Upper lobe of right lung (tissue), 1 donor: ENCODE data around the gene TSSK3. TPM values are rescaled to one million over a fixed set of nuclear protein-coding genes. Genes with fewer than 3 reads are reported as not detected.

Experiments used
- ATAC-seq: fragments of 200-7000 bp; cut with Tn5 transposase; one replicate; pipeline ENCODE4 v1.9.1; 2020; ENCODE audit warnings: mild to moderate bottlenecking, moderate library complexity
- DNase-seq: peaks from one replicate; pipeline ENCODE4 v3.0.0-alpha.2; 2020
- H3K27ac ChIP-seq: fragments of 200-600 bp; one replicate; pipeline ENCODE4 v1.8.0; 2022
- H3K27me3 ChIP-seq: fragments of 200-600 bp; one replicate; pipeline ENCODE4 v1.8.0; 2022; ENCODE audit warnings: mild to moderate bottlenecking
- H3K36me3 ChIP-seq: fragments of 200-600 bp; one replicate; pipeline ENCODE4 v1.8.0; 2022
- H3K4me1 ChIP-seq: fragments of 200-600 bp; one replicate; pipeline ENCODE4 v1.8.0; 2022
- H3K4me3 ChIP-seq: fragments of 200-600 bp; one replicate; pipeline ENCODE4 v1.8.0; 2022; ENCODE audit warnings: mild to moderate bottlenecking
- H3K9me3 ChIP-seq: fragments of 200-600 bp; one replicate; pipeline ENCODE4 v1.8.0; 2022
- intact Hi-C: fragments of 100-400 bp; cut with DNase I; formaldehyde crosslinking; loops from one replicate; pipeline ENCODE4 v1.11.0; 2022
- total RNA-seq: library from RNA; stranded (reverse); fragmentation: NEBNext Ultra II Directional; extraction: Animal tissue kit (Norgen Biotek cat#: 25700); gene quantifications from one replicate; pipeline ENCODE4 v1.2.1, GENCODE V29; 2021
- TF ChIP-seq, protein P1 (sequence below): fragments of 200-600 bp; IDR thresholded peaks from one replicate; pipeline ENCODE4 v1.8.0; 2022; ENCODE audit warnings: antibody characterized with exemption
- donor health status: DM: no; HTN: yes; CAD: no; lungs with severe emphysema.

TSSK3 gene
- total RNA-seq, 1 donor from 2014 or later: 2.5 TPM

DNA sequence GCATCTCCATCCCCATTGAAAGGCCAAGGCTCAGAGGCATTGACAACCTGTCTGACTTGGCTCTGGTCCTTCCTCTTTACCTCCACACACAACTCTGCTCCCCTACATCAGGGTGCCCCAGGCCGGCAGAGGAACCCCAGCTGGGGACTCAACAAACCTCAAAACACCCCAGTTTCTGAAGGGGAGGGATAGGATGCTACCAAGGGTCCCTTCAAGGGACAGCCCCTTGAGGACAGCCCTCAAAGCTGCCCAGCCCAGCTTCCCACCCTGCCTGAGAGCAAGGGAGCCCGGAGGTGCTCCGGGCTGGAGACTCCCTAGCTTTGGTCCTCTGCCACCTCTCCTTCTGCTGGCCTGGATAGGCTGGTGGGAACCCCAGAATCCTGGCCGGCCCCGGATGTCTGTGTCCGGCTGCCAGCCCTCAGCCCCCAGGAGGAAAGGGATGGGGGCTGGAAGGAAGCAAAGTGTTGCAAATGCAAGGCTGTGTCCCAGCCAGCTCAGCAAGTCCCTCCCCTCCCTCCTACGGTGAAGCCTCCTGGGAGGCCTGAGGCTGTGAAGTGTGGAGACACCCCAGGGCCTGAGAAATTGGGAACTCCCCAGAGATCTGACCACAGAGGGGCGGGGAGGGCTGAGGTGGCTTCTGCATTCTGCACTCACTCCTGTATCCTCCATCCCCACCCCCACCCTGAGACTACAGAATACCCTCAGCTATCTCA, 25.2 kb upstream of the TSSK3 start:
- DNase-seq: peak; percentile 78
- ATAC-seq: peak; percentile 73
- Histone ChIP-seq H3K27me3 (no peaks in the 10 kb centered on the region), H3K4me1 (peaks cover 28% of the 10 kb centered on the region), H3K36me3 (peaks cover 10% of the 10 kb centered on the region), H3K27ac (no peak overlapping the region), H3K9me3 (no peaks in the 10 kb centered on the region), H3K4me3 (no peak overlapping the region)
- intact Hi-C loops: no loop called here
- TF ChIP-seq, protein P1, sequence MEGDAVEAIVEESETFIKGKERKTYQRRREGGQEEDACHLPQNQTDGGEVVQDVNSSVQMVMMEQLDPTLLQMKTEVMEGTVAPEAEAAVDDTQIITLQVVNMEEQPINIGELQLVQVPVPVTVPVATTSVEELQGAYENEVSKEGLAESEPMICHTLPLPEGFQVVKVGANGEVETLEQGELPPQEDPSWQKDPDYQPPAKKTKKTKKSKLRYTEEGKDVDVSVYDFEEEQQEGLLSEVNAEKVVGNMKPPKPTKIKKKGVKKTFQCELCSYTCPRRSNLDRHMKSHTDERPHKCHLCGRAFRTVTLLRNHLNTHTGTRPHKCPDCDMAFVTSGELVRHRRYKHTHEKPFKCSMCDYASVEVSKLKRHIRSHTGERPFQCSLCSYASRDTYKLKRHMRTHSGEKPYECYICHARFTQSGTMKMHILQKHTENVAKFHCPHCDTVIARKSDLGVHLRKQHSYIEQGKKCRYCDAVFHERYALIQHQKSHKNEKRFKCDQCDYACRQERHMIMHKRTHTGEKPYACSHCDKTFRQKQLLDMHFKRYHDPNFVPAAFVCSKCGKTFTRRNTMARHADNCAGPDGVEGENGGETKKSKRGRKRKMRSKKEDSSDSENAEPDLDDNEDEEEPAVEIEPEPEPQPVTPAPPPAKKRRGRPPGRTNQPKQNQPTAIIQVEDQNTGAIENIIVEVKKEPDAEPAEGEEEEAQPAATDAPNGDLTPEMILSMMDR: no peak

DNA sequence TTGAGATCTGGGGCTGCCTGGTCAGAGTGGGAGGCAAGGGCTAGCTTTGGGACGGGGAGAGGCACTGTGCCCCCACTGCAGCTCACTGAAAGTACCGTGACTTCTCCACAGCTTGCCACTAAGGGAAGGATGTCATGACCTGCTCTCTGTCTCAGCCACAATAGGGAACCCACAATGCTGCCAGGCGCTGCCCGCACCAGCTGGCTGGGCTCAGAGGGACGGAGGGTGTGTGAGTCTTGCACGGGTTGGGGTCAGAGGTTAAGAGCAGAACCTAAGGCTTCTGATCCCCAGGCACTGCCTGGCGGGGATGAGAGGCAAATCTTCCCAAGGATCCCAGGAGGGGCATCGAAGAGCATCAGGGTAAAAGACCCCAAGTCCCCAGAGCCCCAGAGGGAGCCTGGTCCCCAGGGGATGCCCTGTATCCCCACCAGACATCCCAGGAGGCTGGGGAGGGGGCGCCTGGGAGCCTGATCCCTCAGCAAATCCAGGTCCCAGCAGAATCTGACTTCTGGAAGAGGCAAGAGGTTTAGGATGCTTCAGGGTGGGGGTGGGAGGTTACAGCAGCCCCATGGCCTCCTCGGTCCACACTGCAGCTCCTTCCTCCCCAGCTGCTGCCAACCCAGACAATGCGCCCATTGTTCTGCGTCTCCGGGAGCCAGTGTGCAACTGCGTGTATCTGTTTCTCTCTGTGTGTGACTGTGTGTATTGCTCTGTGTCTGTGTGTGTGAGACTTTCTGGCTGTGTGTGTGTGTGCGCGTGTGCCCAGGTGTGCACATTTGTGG, 24.3 kb upstream of the TSSK3 start:
- peak; percentile 47 for ATAC-seq
- Histone ChIP-seq H3K36me3 (peaks cover under 1% of the 10 kb centered on the region), H3K27ac (no peak overlapping the region), H3K4me1 (peaks cover 28% of the 10 kb centered on the region), H3K4me3 (no peak overlapping the region), H3K9me3 (no peaks in the 10 kb centered on the region), H3K27me3 (no peaks in the 10 kb centered on the region)
- TF ChIP-seq, protein P1: no peak
- intact Hi-C loops: no loop called here
- no peak for DNase-seq

DNA sequence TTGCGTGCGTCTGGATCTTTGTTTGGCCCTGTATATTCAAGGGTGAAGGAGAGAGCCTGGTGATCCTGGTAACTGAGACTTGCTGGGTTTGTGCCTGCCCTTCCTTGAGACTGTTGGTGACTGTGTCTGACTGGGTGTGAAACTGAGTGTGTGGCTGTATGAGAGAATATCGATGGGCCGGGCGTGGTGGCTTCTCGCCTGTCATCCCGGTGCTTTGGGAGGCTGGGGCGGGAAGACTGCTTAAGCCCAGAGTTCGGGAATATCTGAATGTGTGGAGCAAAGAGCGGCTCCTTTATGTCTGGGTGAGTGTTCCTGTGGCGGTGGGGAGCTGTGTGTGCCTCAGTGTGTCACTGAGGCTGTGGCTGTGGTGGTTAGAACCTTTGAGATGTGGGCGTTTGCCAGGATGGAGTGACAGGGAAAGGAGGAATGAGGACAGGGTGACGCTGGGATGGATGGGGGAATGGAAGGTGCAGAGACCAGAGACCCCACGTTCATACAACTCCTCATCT, 23.6 kb upstream of the TSSK3 start:
- Histone ChIP-seq H3K27me3 (no peaks in the 10 kb centered on the region), H3K9me3 (no peaks in the 10 kb centered on the region), H3K36me3 (no peaks in the 10 kb centered on the region), H3K4me3 (no peak overlapping the region), H3K27ac (no peak overlapping the region), H3K4me1 (peaks cover 28% of the 10 kb centered on the region)
- intact Hi-C loops: no loop called here
- no peak for ATAC-seq
- DNase-seq: no peak
- TF ChIP-seq, protein P1: no peak

DNA sequence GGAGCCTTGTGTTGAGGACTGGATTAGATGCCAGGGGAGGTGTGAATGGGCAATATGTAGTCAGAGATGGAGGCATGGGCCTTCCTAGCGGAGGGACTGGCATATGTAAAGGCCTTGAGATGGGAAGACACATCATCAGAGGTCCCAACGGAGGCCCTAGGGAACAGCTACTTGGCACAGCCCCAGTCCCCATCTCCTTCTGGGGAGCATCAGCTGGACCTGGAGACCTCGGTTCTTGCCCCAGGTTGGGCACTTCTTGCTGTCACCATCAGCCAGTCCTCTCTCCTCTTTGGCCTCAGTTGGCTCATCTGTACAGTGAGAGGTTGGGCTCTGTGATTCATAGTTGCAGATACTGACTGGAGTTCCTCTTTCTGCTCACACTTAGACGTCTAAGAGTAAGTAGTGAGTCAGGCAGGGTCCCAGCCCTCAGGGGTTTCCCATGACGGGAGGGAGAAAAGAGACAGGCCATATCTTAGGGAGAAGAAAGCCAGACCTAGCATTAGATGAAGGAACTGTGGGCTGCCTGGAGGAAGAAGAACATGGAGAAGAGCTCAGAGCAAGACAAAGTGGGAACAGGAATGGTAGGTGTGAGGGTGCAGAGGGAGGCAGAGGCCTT, 22.9 kb upstream of the TSSK3 start:
- H3K4me3 ChIP-seq: no peak overlapping the region
- no peak overlapping the region for H3K27ac ChIP-seq
- no peaks in the 10 kb centered on the region for H3K27me3 ChIP-seq
- intact Hi-C loops: no loop called here
- peak; percentile 41 for ATAC-seq
- no peaks in the 10 kb centered on the region for H3K9me3 ChIP-seq
- H3K4me1 ChIP-seq: peaks cover 26% of the 10 kb centered on the region
- no peaks in the 10 kb centered on the region for H3K36me3 ChIP-seq
- TF ChIP-seq, protein P1: no peak
- no peak for DNase-seq

DNA sequence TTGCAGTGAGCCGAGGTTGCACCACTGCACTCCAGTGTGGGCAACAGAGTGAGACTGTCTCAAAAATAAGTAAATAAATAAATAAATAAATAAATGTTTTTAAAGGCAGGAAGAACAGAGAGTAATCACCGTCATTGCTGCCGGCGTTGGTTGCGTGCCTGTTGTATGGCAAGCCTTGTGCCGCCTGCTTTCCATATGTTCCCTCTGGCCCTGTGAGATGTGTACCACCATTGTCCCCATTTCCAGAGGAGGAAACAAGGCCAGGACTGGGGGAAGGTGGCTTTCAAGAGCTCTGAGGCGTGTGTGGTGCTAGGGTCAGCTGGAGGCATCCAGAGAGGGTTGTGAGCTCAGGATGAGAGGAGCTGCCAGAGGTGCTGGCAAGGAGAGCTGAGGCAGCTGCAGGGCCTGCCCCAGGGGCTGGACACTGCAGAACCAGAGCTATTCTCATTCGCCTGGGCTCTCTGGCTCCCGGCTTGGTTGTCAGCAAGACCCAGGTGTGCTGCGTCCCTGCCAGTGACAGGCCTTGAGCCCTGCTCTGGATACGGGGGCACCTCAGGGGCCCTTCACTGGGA, 21.1 kb upstream of the TSSK3 start:
- no peaks in the 10 kb centered on the region for H3K27me3 ChIP-seq
- H3K36me3 ChIP-seq: no peaks in the 10 kb centered on the region
- ATAC-seq (no peak), DNase-seq (no peak)
- intact Hi-C loops: no loop called here
- H3K9me3 ChIP-seq: no peaks in the 10 kb centered on the region
- H3K4me1 ChIP-seq: peaks cover 33% of the 10 kb centered on the region
- H3K4me3 ChIP-seq: no peak overlapping the region
- H3K27ac ChIP-seq: no peak overlapping the region
- TF ChIP-seq, protein P1: no peak
